ENCODE data around the gene CPLX3. TPM values are rescaled to one million over a fixed set of nuclear protein-coding genes. Genes with fewer than 3 reads are reported as not detected.

Gene CPLX3
- total RNA-seq, 2 experiments from 2014 or later = 0.11 TPM; not detected in 1

GRCh38 chr15:74799856-74800558 lies 26.4 kb upstream of the CPLX3 start:
- CTCF ChIA-PET = interaction anchor here (0.7 to 25.9 kb wide), 14 partner anchors 9 to 179 kb away, joined by 3 to 1327 read pairs (median 4); partner anchors contain the start of genes CPLX3 and CSK

GRCh38 chr15:74800559-74801094 lies 25.8 kb upstream of the CPLX3 start:
- Mint-ChIP-seq H3K4me3 (no peak overlapping the region), H3K36me3 (ENCODE audit: low read depth) (peaks cover 67% of the 10 kb centered on the region), H3K27ac (peak overlapping the region; percentile 90), H3K4me1 (ENCODE audit: low read depth) (peaks cover 41% of the 10 kb centered on the region), H3K27me3 (no peaks in the 10 kb centered on the region), H3K9me3 (no peaks in the 10 kb centered on the region)
- ATAC-seq = no peak
- DNase-seq = no peak
- POLR2A ChIA-PET = interaction anchor here (0.7 to 3.7 kb wide), 5 partner anchors 13 to 255 kb away, joined by 3 to 31 read pairs (median 17); no protein-coding TSS in a partner anchor
- intact Hi-C loops (cut with micrococcal nuclease) = loop anchor here (2.0 kb wide), 1 partner anchor 30 kb away; no protein-coding TSS in a partner anchor
- CTCF ChIA-PET = interaction anchor here (1.0 to 25.9 kb wide), 5 partner anchors 10 to 179 kb away, joined by 3 to 1327 read pairs (median 5); partner anchors contain the start of gene CSK
- TF ChIP-seq CTCF (IDR thresholded peaks at IDR 0.05) = no peak

More at GRCh38 chr15:74799856-74800558, 26.4 kb upstream of the CPLX3 start:
- POLR2A ChIA-PET = interaction anchor here (0.7 to 3.7 kb wide), 10 partner anchors 9 to 254 kb away, joined by 3 to 31 read pairs (median 8); no protein-coding TSS in a partner anchor
- H3K4me1 Mint-ChIP-seq (ENCODE audit: low read depth) = peaks cover 46% of the 10 kb centered on the region
- ATAC-seq = peak; percentile 91
- H3K9me3 Mint-ChIP-seq = no peaks in the 10 kb centered on the region
- peaks cover 71% of the 10 kb centered on the region for H3K36me3 Mint-ChIP-seq (ENCODE audit: low read depth)
- no peaks in the 10 kb centered on the region for H3K27me3 Mint-ChIP-seq
- TF ChIP-seq CTCF (IDR thresholded peaks at IDR 0.05) = peak; percentile 98
- DNase-seq = peak; percentile 91
- no peak overlapping the region for H3K4me3 Mint-ChIP-seq
- H3K27ac Mint-ChIP-seq = peak overlapping the region; percentile 90
- intact Hi-C loops (cut with micrococcal nuclease) = loop anchor here (2.0 kb wide), 1 partner anchor 29 kb away; no protein-coding TSS in a partner anchor

- Mint-ChIP-seq H3K36me3 (ENCODE audit: low read depth) (peaks cover 61% of the 10 kb centered on the region), H3K27me3 (no peaks in the 10 kb centered on the region), H3K27ac (peak overlapping the region; percentile 49), H3K4me1 (ENCODE audit: low read depth) (peaks cover 36% of the 10 kb centered on the region), H3K9me3 (no peaks in the 10 kb centered on the region), H3K4me3 (no peak overlapping the region)
- ChIA-PET CTCF (interaction anchor here (1.0 to 25.9 kb wide), 5 partner anchors 9 to 180 kb away, joined by 3 to 1327 read pairs (median 5); partner anchors contain the start of gene CSK), POLR2A (interaction anchor here (2.3 to 3.7 kb wide), 2 partner anchors 14 to 31 kb away, joined by 20 to 31 read pairs; no protein-coding TSS in a partner anchor)
- TF ChIP-seq CTCF (IDR thresholded peaks at IDR 0.05) = no peak
- DNase-seq (no peak), ATAC-seq (no peak)
- intact Hi-C loops (cut with micrococcal nuclease) = loop anchor here (2.0 kb wide), 1 partner anchor 31 kb away; no protein-coding TSS in a partner anchor
Observed at GRCh38 chr15:74801311-74801997, 25.0 kb upstream of the CPLX3 start.

DNA sequence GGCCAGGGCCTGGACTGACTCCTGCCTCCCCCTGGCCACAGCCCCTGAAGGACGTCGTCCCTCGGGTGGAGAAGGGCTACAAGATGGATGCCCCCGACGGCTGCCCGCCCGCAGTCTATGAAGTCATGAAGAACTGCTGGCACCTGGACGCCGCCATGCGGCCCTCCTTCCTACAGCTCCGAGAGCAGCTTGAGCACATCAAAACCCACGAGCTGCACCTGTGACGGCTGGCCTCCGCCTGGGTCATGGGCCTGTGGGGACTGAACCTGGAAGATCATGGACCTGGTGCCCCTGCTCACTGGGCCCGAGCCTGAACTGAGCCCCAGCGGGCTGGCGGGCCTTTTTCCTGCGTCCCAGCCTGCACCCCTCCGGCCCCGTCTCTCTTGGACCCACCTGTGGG lies 24.1 kb upstream of the CPLX3 start:
- Mint-ChIP-seq H3K27ac (no peak overlapping the region), H3K36me3 (ENCODE audit: low read depth) (peaks cover 59% of the 10 kb centered on the region), H3K4me3 (no peak overlapping the region), H3K4me1 (ENCODE audit: low read depth) (peaks cover 38% of the 10 kb centered on the region), H3K27me3 (no peaks in the 10 kb centered on the region), H3K9me3 (no peaks in the 10 kb centered on the region)
- ChIA-PET POLR2A (interaction anchor here (0.6 to 3.7 kb wide), 2 partner anchors 10 to 31 kb away, joined by 3 to 31 read pairs; partner anchors contain the start of gene LMAN1L), CTCF (interaction anchor here (8.1 kb wide), 1 partner anchor 31 kb away, joined by 83 read pairs; no protein-coding TSS in a partner anchor)
- TF ChIP-seq CTCF (IDR thresholded peaks at IDR 0.05) = no peak
- intact Hi-C loops (cut with micrococcal nuclease) = no loop called here
- ATAC-seq (no peak), DNase-seq (no peak)
